ENCODE results near the gene PLA2G2F.

PLA2G2F gene

GRCh38 chr1:20138961-20139550 is at the start of gene PLA2G2F:
TSS of gene PLA2G2F (plus strand) at chr1:20139323. CDS start at chr1:20139428, 105 bp downstream.
- no peak for DNase-seq

GRCh38 chr1:20089328-20090077 is 49.6 kb upstream of the PLA2G2F start:
- no peak for DNase-seq

- no peak for DNase-seq
Measured at GRCh38 chr1:20090119-20090518, 49.0 kb upstream of the PLA2G2F start.

GRCh38 chr1:20090641-20091040 is 48.5 kb upstream of the PLA2G2F start:
- no peak for DNase-seq

- DNase-seq, result no peak
Measured at GRCh38 chr1:20093303-20093702, 45.8 kb upstream of the PLA2G2F start.

- DNase-seq, result no peak
Measured at GRCh38 chr1:20093940-20094391, 45.2 kb upstream of the PLA2G2F start.

GRCh38 chr1:20095564-20096434 is 43.3 kb upstream of the PLA2G2F start:
- no peak for DNase-seq

GRCh38 chr1:20096840-20097447 is 42.2 kb upstream of the PLA2G2F start:
- no peak for DNase-seq

GRCh38 chr1:20099533-20099932 is 39.6 kb upstream of the PLA2G2F start:
- DNase-seq, result no peak

GRCh38 chr1:20100632-20101355 is 38.3 kb upstream of the PLA2G2F start:
- peak; percentile 61 for DNase-seq

- no peak for DNase-seq
Measured at GRCh38 chr1:20102875-20103274, 36.2 kb upstream of the PLA2G2F start.

- DNase-seq, result no peak
Measured at GRCh38 chr1:20105856-20106255, 33.3 kb upstream of the PLA2G2F start.

GRCh38 chr1:20107351-20107750 is 31.8 kb upstream of the PLA2G2F start:
- peak; percentile 5 for DNase-seq

- no peak for DNase-seq
Measured at GRCh38 chr1:20107796-20108195, 31.3 kb upstream of the PLA2G2F start.

- DNase-seq, result no peak
Measured at GRCh38 chr1:20108366-20109123, 30.6 kb upstream of the PLA2G2F start.

GRCh38 chr1:20109223-20109856 is 29.8 kb upstream of the PLA2G2F start:
- no peak for DNase-seq

- DNase-seq, result no peak
Measured at GRCh38 chr1:20110679-20111078, 28.4 kb upstream of the PLA2G2F start.

GRCh38 chr1:20111452-20111851 is 27.7 kb upstream of the PLA2G2F start:
- DNase-seq, result no peak

GRCh38 chr1:20112279-20113000 is 26.7 kb upstream of the PLA2G2F start:
- peak; percentile 77 for DNase-seq

- no peak for DNase-seq
Measured at GRCh38 chr1:20114021-20114648, 25.0 kb upstream of the PLA2G2F start.

All from NCI-H2171 treated with DMSO at 0.1 percent for 48 hours (cell line).